HCT116 (cell line): Measurements from ENCODE around the gene ZBTB17. TPM values are rescaled to one million over a fixed set of nuclear protein-coding genes. Genes with fewer than 3 reads are reported as not detected.

Experiments
- ATAC-seq: fragments of 200-7000 bp; cut with Tn5 transposase; 2 replicates; pipeline ENCODE4 v1.9.1; 2020; ENCODE audit warnings: mild to moderate bottlenecking, moderate library complexity
- BruUV-seq: library from RNA; stranded (reverse); fragments of 400-500 nt; replicated peaks from 2 replicates; lab custom pipeline; 2021; lab: Mats Ljungman, UMichigan
- CTCF ChIA-PET: fragments of 300-600 bp; sonication (Branson Sonifier 250); formaldehyde crosslinking; loops from one replicate; lab custom pipeline; 2021; ENCODE audit warnings: antibody characterized with exemption; lab: Charles Lee
- POLR2A ChIA-PET: fragments of 300-600, 350-600 bp; sonication (Branson Sonifier 250); formaldehyde crosslinking; loops from one replicate; lab custom pipeline; 2021; ENCODE audit warnings: antibody characterized with exemption; lab: Charles Lee
- RAD21 ChIA-PET, 2 experiments: fragments of 300-600 bp; sonication (Branson Sonifier 250); formaldehyde crosslinking; loops; one replicate each; lab custom pipeline; 2023; ENCODE audit warnings: low total read pairs in 2 of 2; ENCODE audit not compliant: uncharacterized antibody in 2 of 2, unreplicated experiment in 2 of 2, low non-redundant PET in 1 of 2; lab: Charles Lee
- DNase-seq: peaks from one replicate; pipeline ENCODE4 v3.0.0-alpha.2; 2010; ENCODE audit warnings: low read depth, low spot score
- H2AFZ ChIP-seq: fragments of 200-600 bp; shearing (Covaris generic), sonication (generic); 2 replicates; pipeline ENCODE4 v1.6.1; 2017; ENCODE audit warnings: low read depth, mixed run types, mixed read lengths, antibody characterized with exemption, low read length; ENCODE audit not compliant: poor library complexity, severe bottlenecking
- H3K27ac ChIP-seq: 2 replicates; pipeline ENCODE4 v1.5.1; 2012; ENCODE audit warnings: low read depth, low read length
- H3K27me3 ChIP-seq: fragments of 200-600 bp; sonication (generic); 2 replicates; pipeline ENCODE4 v1.6.1; 2016; ENCODE audit warnings: mixed run types, low read length, mixed read lengths; ENCODE audit not compliant: insufficient read depth
- H3K36me3 ChIP-seq, 2 experiments: fragments of 200-500 bp in 1 of 2; fragments of 200-600 bp in 1 of 2; sonication (Bioruptor generic) in 1 of 2; sonication (generic) in 1 of 2; 2 replicates each; pipeline versions ENCODE4 v1.5.1 to v1.6.1; 2014 to 2016; ENCODE audit warnings: low read length in 2 of 2, inconsistent platforms in 1 of 2, mixed read lengths in 1 of 2, mixed run types in 1 of 2; ENCODE audit not compliant: insufficient read depth in 2 of 2, control insufficient read depth in 1 of 2
- H3K4me1 ChIP-seq, 2 experiments: fragments of 200-600 bp in 1 of 2; sonication (generic) in 1 of 2; 2 replicates each; pipeline versions ENCODE4 v1.5.1 to v1.6.1; 2012 to 2017; ENCODE audit warnings: low read length in 2 of 2, inconsistent platforms in 1 of 2, mild to moderate bottlenecking in 1 of 2, mixed read lengths in 1 of 2, mixed run types in 1 of 2, moderate library complexity in 1 of 2; ENCODE audit not compliant: insufficient read depth in 2 of 2, control insufficient read depth in 1 of 2
- H3K4me2 ChIP-seq: fragments of 200-600 bp; sonication (generic); 2 replicates; pipeline ENCODE4 v1.6.1; 2017; ENCODE audit warnings: mixed run types, low read length, mixed read lengths
- H3K4me3 ChIP-seq, 2 experiments: fragments of 200-600 bp in 1 of 2; sonication (generic) in 1 of 2; replicated peaks in 1 of 2; 2 replicates each; pipeline ENCODE4 v1.5.1; 2011 to 2016; ENCODE audit warnings: low read length in 2 of 2, control low read depth in 1 of 2, low read depth in 1 of 2, mild to moderate bottlenecking in 1 of 2, mixed read lengths in 1 of 2, mixed run types in 1 of 2
- H3K79me2 ChIP-seq: fragments of 200-600 bp; sonication (generic); 2 replicates; pipeline ENCODE4 v1.6.1; 2017; ENCODE audit warnings: mild to moderate bottlenecking, mixed run types, low read length, moderate library complexity, mixed read lengths; ENCODE audit not compliant: insufficient read depth
- H3K9ac ChIP-seq: fragments of 200-600 bp; sonication (generic); 2 replicates; pipeline ENCODE4 v1.6.1; 2016; ENCODE audit warnings: low read length, mixed read lengths
- H3K9me2 ChIP-seq: fragments of 200-600 bp; sonication (generic), shearing (Covaris generic); 2 replicates; pipeline ENCODE4 v1.6.1; 2017; ENCODE audit warnings: mixed run types, mild to moderate bottlenecking, moderate library complexity; ENCODE audit not compliant: insufficient read depth
- H3K9me3 ChIP-seq, 2 experiments: fragments of 200-500 bp in 1 of 2; fragments of 200-600 bp in 1 of 2; sonication (Bioruptor generic) in 1 of 2; sonication (generic) in 1 of 2; 2 replicates each; pipeline ENCODE4 v1.6.1; 2014 to 2017; ENCODE audit warnings: low read length in 2 of 2, mixed read lengths in 2 of 2, inconsistent platforms in 1 of 2, low read depth in 1 of 2, mild to moderate bottlenecking in 1 of 2, mixed run types in 1 of 2, moderate library complexity in 1 of 2; ENCODE audit not compliant: control insufficient read depth in 1 of 2, insufficient read depth in 1 of 2
- H4K20me1 ChIP-seq: fragments of 200-600 bp; sonication (generic), shearing (Covaris generic); 2 replicates; pipeline ENCODE4 v1.6.1; 2017; ENCODE audit warnings: mixed run types, mild to moderate bottlenecking, moderate library complexity; ENCODE audit not compliant: insufficient read depth
- CBX3 ChIP-seq: IDR thresholded peaks from 2 replicates; pipeline ENCODE4 v1.6.1; 2012; ENCODE audit warnings: low read depth
- CEBPB ChIP-seq: IDR thresholded peaks from 2 replicates; pipeline ENCODE4 v1.6.1; 2012; ENCODE audit warnings: low read depth
- EGR1 ChIP-seq: IDR thresholded peaks from 2 replicates; pipeline ENCODE4 v1.6.1; 2012; ENCODE audit warnings: low read depth
- ELF1 ChIP-seq: IDR thresholded peaks from 2 replicates; pipeline ENCODE4 v1.6.1; 2012; ENCODE audit warnings: low read depth, borderline replicate concordance
- EZH2phosphoT487 ChIP-seq: fragments of 200-600 bp; IDR thresholded peaks from 2 replicates; pipeline ENCODE4 v1.6.1; 2018; ENCODE audit warnings: antibody characterized with exemption, borderline replicate concordance
- FOSL1 ChIP-seq: IDR thresholded peaks from 2 replicates; pipeline ENCODE4 v1.6.1; 2012; ENCODE audit warnings: low read depth
- POLR2AphosphoS5 ChIP-seq: IDR thresholded peaks from 2 replicates; pipeline ENCODE4 v1.6.1; 2011; ENCODE audit warnings: mild to moderate bottlenecking, low read depth, low read length, moderate library complexity
- SIN3A ChIP-seq: IDR thresholded peaks from 2 replicates; pipeline ENCODE4 v1.6.1; 2012; ENCODE audit warnings: low read depth
- SP1 ChIP-seq: IDR thresholded peaks from 2 replicates; pipeline ENCODE4 v1.6.1; 2012; ENCODE audit warnings: low read depth
- SRF ChIP-seq: IDR thresholded peaks from 2 replicates; pipeline ENCODE4 v1.6.1; 2012; ENCODE audit warnings: low read depth
- TCF7L2 ChIP-seq: IDR thresholded peaks from 2 replicates; pipeline ENCODE4 v1.7.0; 2011; ENCODE audit warnings: borderline replicate concordance, inconsistent platforms; ENCODE audit not compliant: insufficient read depth, insufficient read length; ENCODE audit errors: extremely low read depth
- YY1 ChIP-seq: IDR thresholded peaks from 2 replicates; pipeline ENCODE4 v1.6.1; 2011; ENCODE audit warnings: low read length, low read depth, moderate library complexity, mild to moderate bottlenecking; ENCODE audit not compliant: insufficient replicate concordance; ENCODE audit errors: extremely low read depth
- ZFX ChIP-seq: fragments of 450-650 bp; IDR thresholded peaks from 2 replicates; pipeline ENCODE4 v1.6.1; 2017
- intact Hi-C: fragments of 100-400 bp; cut with micrococcal nuclease; formaldehyde crosslinking; loops from 2 replicates; pipeline ENCODE4 v1.10.0; 2022
- total RNA-seq: library from RNA; stranded (reverse); gene quantifications from one replicate; pipeline ENCODE4 v1.2.1, GENCODE V29; 2021; ENCODE audit not compliant: unreplicated experiment
- TF ChIP-seq, protein P1 (sequence below), 3 experiments: fragments of 200-600 bp in 1 of 3; sonication (generic) in 1 of 3; IDR thresholded peaks in 2 of 3; conservative IDR thresholded peaks in 1 of 3; 2 replicates each; pipeline ENCODE4 v1.5.1; 2012 to 2017; ENCODE audit warnings: low read depth in 2 of 3, low read length in 2 of 3, antibody characterized with exemption in 1 of 3, borderline replicate concordance in 1 of 3, control low read depth in 1 of 3, mild to moderate bottlenecking in 1 of 3, mixed read lengths in 1 of 3, mixed run types in 1 of 3, moderate library complexity in 1 of 3; ENCODE audit not compliant: insufficient read depth in 1 of 3

The ZBTB17 gene
- total RNA-seq, 1 experiment from 2014 or later: 31.6 TPM

DNA sequence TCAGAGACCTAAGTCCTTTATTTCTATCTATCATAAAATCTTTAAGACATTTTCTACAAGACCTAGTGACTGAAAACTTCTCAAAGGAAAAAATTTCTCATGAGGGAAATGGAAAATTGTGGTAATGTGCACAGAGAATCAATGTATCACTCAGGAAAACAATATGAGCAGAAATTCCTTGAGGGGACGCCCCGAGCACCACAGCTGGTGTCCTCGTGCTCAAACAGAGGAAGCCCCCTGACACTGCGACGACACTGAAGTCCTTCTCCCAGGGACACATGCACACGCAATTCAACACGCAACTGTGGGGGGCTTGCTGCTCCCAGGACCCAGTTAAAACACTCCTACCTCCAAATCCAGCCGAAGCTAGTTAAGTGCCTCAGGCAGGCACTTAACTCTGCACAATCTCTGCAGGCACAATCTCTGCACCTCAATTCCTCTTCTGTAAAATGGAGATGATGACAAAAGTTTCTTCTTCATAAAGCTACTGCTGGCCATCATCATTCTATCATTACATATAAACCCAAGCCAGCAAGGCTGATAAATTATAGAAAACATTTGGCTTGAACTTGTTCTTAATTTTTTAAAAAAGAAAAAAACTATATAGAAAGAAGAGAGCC, 16.0 kb downstream of the ZBTB17 start:
- H3K36me3 ChIP-seq: no peaks in the 10 kb centered on the region
- peaks cover 0 to 8% of the 10 kb centered on the region in 2 experiments; a peak in 2 of 4 replicates for H3K4me1 ChIP-seq
- H3K9me3 ChIP-seq: no peaks in the 10 kb centered on the region
- intact Hi-C loops: no loop called here
- ChIA-PET RAD21 (no interaction called here), CTCF (interaction anchor here (1.0 to 1.4 kb wide), 2 partner anchors 145 to 168 kb away, joined by 4 to 7 read pairs; no protein-coding TSS in a partner anchor), POLR2A (no interaction called here)
- no peak overlapping the region for H3K4me3 ChIP-seq
- TF ChIP-seq SIN3A: no peak
- TF ChIP-seq EGR1: no peak
- TF ChIP-seq TCF7L2: no peak
- no peak for TF ChIP-seq SRF
- no peak for TF ChIP-seq CBX3
- no peak for TF ChIP-seq SP1
- no peak for TF ChIP-seq YY1
- TF ChIP-seq POLR2AphosphoS5: no peak
- TF ChIP-seq FOSL1: no peak
- no peak for TF ChIP-seq ZFX
- TF ChIP-seq, protein P1, sequence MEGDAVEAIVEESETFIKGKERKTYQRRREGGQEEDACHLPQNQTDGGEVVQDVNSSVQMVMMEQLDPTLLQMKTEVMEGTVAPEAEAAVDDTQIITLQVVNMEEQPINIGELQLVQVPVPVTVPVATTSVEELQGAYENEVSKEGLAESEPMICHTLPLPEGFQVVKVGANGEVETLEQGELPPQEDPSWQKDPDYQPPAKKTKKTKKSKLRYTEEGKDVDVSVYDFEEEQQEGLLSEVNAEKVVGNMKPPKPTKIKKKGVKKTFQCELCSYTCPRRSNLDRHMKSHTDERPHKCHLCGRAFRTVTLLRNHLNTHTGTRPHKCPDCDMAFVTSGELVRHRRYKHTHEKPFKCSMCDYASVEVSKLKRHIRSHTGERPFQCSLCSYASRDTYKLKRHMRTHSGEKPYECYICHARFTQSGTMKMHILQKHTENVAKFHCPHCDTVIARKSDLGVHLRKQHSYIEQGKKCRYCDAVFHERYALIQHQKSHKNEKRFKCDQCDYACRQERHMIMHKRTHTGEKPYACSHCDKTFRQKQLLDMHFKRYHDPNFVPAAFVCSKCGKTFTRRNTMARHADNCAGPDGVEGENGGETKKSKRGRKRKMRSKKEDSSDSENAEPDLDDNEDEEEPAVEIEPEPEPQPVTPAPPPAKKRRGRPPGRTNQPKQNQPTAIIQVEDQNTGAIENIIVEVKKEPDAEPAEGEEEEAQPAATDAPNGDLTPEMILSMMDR (IDR thresholded peaks at IDR 0.05 in 2 of 3, conservative IDR thresholded peaks at IDR 0.05 in 1 of 3; ENCODE audit: borderline replicate concordance in 1 of 3, insufficient read depth in 1 of 3, low read depth in 2 of 3, low read length in 2 of 3): no peak
- TF ChIP-seq EZH2phosphoT487: no peak
- TF ChIP-seq CEBPB: no peak
- TF ChIP-seq ELF1: no peak
- H3K79me2 ChIP-seq: peaks cover 25% of the 10 kb centered on the region
- H4K20me1 ChIP-seq: no peaks in the 10 kb centered on the region
- ATAC-seq: no peak
- no peak overlapping the region for H2AFZ ChIP-seq
- no peaks in the 10 kb centered on the region for H3K9me2 ChIP-seq
- no peak overlapping the region for H3K4me2 ChIP-seq
- H3K27ac ChIP-seq: no peak overlapping the region
- BruUV-seq: no TSS peak
- H3K9ac ChIP-seq: no peak overlapping the region
- no peak for DNase-seq
- H3K27me3 ChIP-seq: no peaks in the 10 kb centered on the region
